ENCODE data around the gene IL2RA. TPM values are rescaled to one million over a fixed set of nuclear protein-coding genes. Genes with fewer than 3 reads are reported as not detected.

IL2RA gene
- total RNA-seq (1 to 10 TPM; 1.2 to 5.7 TPM), polyA plus RNA-seq (10 to 100 TPM in 1 of 2 donors, under 1 TPM in 1; 0.24 to 10.3 TPM)
- long read RNA-seq, donor 1 = 0 reads
- long read RNA-seq, donor 2 = 0 reads
- long read RNA-seq, donor 3 = 0 reads
- long read RNA-seq, donor 4 = 0 reads
- long read RNA-seq, donor 5 = 0 reads

DNA sequence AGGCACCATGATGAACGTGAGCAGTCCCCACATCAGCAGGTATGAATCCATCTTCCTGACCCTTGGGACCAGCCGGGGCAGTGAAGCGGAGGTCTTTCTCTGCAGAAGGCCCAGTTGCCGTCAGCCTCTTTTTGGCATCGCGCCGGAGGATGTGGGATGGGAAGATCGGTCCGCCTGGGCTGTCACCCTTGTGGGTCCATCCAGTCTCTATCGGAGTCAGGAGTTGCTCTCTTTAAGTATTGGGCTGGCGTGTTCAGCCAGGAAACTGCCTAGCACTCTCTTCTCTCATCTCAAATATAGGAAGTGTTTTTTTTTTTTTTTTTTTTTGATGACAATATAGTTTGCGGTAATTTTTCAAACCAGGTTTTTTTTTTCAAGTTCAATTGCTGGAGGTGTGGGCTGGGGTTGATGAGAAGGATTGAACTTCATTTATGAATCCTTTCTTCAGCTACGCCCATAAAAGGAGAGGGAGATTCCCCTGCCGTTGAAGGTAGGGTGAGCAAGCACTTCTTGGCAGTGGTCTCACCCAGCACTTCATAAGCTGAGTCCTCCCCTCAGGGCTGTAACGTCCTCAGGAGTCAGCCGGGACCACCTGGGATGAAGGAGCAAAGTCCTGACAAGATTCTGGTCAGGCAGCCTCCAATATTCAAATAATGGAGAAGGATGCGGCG, at the start of gene IL2RA:
TSS of gene IL2RA (minus strand) at position 267 of the 671 bp plus-strand sequence. CDS start at position 51, 216 bp downstream.
- Histone ChIP-seq H3K9ac (ENCODE audit: insufficient read depth in 1 of 2, low read length in 2 of 2) (no peak within 1 kb of the TSS), H3K4me1 (ENCODE audit: control insufficient read depth in 5 of 5, insufficient read depth in 5 of 5, low read length in 5 of 5) (peaks cover 2 to 13% (median 6%) of the 10 kb centered on the region in 5 donors), H3K36me3 (ENCODE audit: control insufficient read depth in 4 of 4, insufficient read depth in 4 of 4, low read length in 4 of 4) (no peaks in the 10 kb centered on the region), H3K4me3 (no peak within 1 kb of the TSS), H3K27ac (ENCODE audit: low read depth in 1 of 2, low read length in 1 of 2) (no peak within 1 kb of the TSS), H3K27me3 (ENCODE audit: control insufficient read depth in 3 of 3, insufficient read depth in 3 of 3, low read length in 2 of 3) (peaks cover 0 to 6% (median 0%) of the 10 kb centered on the region in 3 donors), H3K9me3 (ENCODE audit: control insufficient read depth in 4 of 4, insufficient read depth in 3 of 4, low read length in 3 of 4) (no peaks in the 10 kb centered on the region)
- ATAC-seq (ENCODE audit: insufficient read depth, low FRiP score) (no peak), DNase-seq (no peak)
- WGBS, 2 donors = 58 to 75% methylated on average over 18 of the region's 18 CpGs
- no peak for TF ChIP-seq CTCF (IDR thresholded peaks at IDR 0.05; ENCODE audit: control extremely low read depth, extremely low read depth)

GRCh38 chr10:6110136-6110535, 48.0 kb upstream of the IL2RA start:
- Histone ChIP-seq H3K9ac (ENCODE audit: insufficient read depth in 1 of 2, low read length in 2 of 2) (no peak overlapping the region), H3K4me1 (ENCODE audit: control insufficient read depth in 5 of 5, insufficient read depth in 5 of 5, low read length in 5 of 5) (peaks cover 0 to 6% (median 3%) of the 10 kb centered on the region in 5 donors), H3K36me3 (ENCODE audit: control insufficient read depth in 4 of 4, insufficient read depth in 4 of 4, low read length in 4 of 4) (peaks cover 33 to 74% (median 41%) of the 10 kb centered on the region in 4 donors), H3K4me3 (no peak overlapping the region), H3K9me3 (ENCODE audit: control insufficient read depth in 4 of 4, insufficient read depth in 3 of 4, low read length in 3 of 4) (no peaks in the 10 kb centered on the region), H3K27me3 (ENCODE audit: control insufficient read depth in 3 of 3, insufficient read depth in 3 of 3, low read length in 2 of 3) (no peaks in the 10 kb centered on the region), H3K27ac (ENCODE audit: low read depth in 1 of 2, low read length in 1 of 2) (no peak overlapping the region)
- DNase-seq (no peak), ATAC-seq (ENCODE audit: insufficient read depth, low FRiP score) (no peak)
- TF ChIP-seq CTCF (IDR thresholded peaks at IDR 0.05; ENCODE audit: control extremely low read depth, extremely low read depth) = no peak
- WGBS, 2 donors = 86 to 93% methylated on average over 5 of the region's 5 CpGs

DNA sequence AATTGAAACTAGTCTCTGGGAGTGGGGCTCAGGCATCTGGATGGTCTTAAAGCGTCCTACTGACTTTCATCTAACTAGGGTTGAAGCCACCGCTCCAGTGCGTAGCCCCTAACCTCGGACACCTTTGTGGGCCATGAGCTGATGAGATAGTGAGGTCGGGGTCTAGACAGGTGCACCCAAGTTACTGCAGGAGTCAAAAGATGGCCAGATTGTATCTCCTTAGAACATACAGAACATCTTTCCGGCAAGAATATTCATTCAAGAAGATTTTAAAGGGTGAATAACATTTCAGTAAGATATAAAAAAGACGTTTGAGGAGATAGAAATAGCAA, 47.2 kb upstream of the IL2RA start:
- Histone ChIP-seq H3K4me1 (ENCODE audit: control insufficient read depth in 5 of 5, insufficient read depth in 5 of 5, low read length in 5 of 5) (peaks cover 0 to 2% (median 0%) of the 10 kb centered on the region in 5 donors), H3K9me3 (ENCODE audit: control insufficient read depth in 4 of 4, insufficient read depth in 3 of 4, low read length in 3 of 4) (no peaks in the 10 kb centered on the region), H3K27ac (ENCODE audit: low read depth in 1 of 2, low read length in 1 of 2) (no peak overlapping the region), H3K4me3 (no peak overlapping the region), H3K36me3 (ENCODE audit: control insufficient read depth in 4 of 4, insufficient read depth in 4 of 4, low read length in 4 of 4) (peaks cover 29 to 67% (median 42%) of the 10 kb centered on the region in 4 donors), H3K9ac (ENCODE audit: insufficient read depth in 1 of 2, low read length in 2 of 2) (no peak overlapping the region), H3K27me3 (ENCODE audit: control insufficient read depth in 3 of 3, insufficient read depth in 3 of 3, low read length in 2 of 3) (no peaks in the 10 kb centered on the region)
- no peak for TF ChIP-seq CTCF (IDR thresholded peaks at IDR 0.05; ENCODE audit: control extremely low read depth, extremely low read depth)
- 79 to 88% methylated on average over 7 of the region's 7 CpGs for WGBS, 2 donors
- DNase-seq (no peak), ATAC-seq (ENCODE audit: insufficient read depth, low FRiP score) (no peak)

Measured in lung (tissue), 16 donors.